GM19328 (cell line): Measurements from ENCODE around the gene SLC25A13.
"Not testable (repeated sequence)": the region's sequence is repeated elsewhere in the genome, so short reads cannot be mapped to it uniquely, and the experiment has no call there.

Experiments
- ATAC-seq: cut with Tn5 transposase; IDR thresholded peaks from one replicate; pipeline ENCODE4 v1.9.1; 2021; ENCODE audit warnings: mild to moderate bottlenecking, moderate library complexity; ENCODE audit not compliant: unreplicated experiment

The SLC25A13 gene

DNA sequence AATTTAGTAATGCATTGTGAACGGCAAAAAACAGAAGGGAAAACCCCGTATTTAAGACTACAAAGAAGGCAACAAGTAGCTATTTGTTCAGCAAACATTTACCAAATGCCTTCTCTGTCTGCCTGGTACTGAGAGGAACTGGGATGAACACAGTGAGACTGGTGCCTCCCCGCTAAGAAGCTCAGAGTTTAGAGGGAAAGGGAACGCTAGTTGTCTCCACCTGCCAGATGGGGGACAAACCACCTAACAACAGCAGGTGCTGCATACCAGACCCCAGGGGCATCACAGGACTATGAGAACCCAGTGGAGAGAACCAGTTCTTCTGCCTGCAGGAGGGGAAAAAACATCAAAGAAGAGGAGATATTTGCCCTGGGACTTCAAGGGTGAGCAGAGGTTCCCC lies 147.1 kb downstream of the SLC25A13 start:
- ATAC-seq: no peak

DNA sequence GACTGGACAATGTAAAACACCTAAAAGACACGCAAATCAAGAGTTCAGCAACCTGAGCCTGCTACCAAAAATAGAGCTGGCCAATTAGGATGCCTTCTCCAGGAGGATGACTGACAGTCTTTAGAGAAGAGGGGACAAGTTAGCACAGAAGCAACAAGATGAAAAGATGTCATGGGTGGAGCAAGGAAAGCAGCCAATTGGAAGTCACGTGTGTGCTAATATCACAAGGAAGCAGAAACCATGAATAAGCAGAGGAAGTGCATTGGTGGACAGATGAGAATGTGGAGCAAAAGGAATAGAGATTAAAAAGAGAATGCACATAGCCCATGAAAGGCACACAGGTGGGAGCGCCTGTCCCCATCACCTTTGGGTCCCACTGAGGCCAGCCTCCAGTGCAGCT lies 148.1 kb downstream of the SLC25A13 start:
- ATAC-seq: no peak

DNA sequence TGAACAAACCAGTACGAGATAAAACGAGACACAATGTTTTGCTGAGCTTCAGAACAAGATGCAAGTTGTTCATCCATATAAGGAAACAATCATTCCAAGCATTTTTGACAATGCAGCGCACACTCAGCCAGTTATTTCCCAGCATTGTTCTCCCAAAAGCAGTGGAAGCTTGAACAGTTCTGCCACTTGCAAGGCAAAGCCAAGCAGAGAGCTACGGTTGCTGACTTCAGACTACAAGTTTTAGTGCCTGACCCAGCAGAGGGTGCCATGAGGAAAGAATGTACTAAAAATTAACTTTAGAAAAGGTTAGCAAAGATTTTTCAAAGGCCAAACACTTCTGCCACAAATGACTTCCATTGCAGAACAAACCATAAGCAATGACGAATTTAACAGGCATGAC lies 152.5 kb downstream of the SLC25A13 start:
- no peak for ATAC-seq

DNA sequence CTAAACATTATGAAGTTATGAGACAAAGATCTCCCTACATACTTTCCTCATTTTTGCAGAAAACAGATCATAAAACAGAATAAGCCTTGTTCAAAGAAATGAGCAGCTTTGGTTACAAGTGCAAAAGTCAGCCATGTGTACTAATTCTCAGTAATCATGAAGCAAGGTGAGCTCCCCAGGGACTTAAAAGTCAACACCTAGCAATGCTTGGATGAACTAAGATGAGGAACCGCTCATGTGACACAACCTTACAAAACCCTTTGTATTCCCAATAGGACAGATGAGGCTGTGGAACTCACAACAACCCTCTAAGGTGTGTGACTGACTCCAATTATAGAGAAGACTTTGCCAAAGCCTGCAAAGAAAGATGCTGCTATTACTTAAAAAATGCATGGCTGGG lies 154.5 kb downstream of the SLC25A13 start:
- no peak for ATAC-seq

DNA sequence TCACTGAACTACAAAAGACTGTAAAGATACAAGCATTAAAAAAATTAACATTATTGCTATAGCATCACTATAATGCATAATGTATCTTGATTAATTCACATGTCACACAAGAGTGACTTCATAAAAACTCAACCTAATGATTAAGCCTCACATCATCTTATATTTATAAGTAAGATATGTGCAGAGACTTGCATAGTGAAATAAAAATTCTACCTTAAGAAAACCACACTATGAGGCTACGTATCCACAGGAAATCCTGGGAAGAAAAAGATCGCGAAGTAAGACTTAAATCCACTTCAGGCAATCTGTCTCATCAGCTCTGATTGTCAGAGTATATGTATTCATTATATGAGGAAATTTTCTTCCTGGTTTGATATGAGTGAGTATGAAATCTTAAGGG lies 160.0 kb downstream of the SLC25A13 start:
- ATAC-seq: no peak

DNA sequence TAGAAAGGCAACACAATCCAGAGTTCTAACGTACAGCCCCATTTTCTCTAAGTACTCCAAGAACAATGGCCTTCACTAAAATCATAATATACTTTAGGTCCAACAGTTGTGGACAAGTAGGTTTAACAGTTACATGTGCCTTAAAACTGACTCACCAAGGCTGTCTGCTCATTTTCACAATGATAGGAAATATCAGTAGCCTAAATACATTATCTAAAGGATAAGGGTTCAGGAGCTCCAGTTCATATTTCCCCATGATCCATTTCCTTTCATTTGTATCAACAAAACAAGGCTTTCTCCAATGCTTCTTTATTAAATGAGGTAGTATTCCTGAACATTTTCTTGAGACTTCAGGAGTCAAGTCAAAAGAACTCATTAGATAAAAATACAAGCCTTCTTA lies 164.0 kb downstream of the SLC25A13 start:
- ATAC-seq: no peak

DNA sequence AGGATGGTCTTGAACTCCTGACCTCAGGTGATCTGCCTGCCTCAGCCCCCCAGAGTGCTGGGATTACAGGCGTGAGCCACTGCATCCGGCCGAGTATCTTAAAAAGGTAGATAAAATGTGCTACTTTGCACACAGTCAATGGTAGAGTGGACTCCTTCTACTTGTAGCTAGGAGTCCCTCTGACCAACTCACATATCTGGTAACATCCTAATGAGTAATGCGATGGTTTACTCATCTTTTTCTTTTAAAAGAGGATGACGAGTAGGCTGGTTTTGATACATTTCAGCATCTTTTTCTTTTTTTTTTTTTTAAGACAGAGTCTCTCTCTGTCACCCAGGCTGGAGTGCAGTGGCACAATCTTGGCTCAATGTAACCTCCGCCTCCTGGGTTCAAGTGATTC lies 167.4 kb downstream of the SLC25A13 start:
- ATAC-seq: not testable (repeated sequence)

DNA sequence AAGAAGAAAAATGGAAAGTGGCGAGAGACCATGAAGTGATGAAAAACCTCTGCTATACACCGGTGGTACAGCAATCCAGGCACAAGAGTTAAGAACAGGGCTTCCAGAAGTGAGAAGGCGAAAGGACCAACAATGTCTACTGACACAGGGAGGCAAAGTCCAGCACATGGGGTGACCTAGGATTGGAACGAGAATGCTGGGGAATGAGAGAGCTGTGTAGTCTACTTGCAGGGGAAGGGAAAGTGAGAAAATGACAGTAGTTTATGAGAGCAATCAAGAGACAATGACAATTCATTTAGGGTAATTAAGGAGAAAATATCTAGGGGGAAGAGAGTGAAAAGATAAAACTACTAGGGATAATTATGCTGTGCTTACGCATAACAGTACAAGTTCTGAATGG lies 169.2 kb downstream of the SLC25A13 start:
- no peak for ATAC-seq

DNA sequence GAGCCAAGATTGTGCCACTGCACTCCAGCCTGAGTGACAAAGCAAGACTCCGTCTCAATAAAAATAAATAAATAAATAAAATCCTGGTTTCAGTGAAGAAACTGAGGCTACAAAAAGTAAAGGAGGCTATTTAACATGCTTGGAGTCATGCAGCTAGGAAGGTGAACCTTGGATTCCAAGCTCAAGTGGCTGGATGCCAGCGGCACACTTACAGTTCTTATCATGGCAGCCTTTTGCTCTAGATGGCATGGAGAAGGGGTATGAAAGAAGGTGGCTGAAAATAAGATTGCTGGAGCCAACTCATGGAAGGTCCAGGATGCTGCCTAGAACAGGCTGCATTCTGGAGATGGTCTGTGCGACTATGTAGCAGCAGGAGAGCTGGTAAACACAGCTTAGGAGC lies 170.0 kb downstream of the SLC25A13 start:
- ATAC-seq: no peak

DNA sequence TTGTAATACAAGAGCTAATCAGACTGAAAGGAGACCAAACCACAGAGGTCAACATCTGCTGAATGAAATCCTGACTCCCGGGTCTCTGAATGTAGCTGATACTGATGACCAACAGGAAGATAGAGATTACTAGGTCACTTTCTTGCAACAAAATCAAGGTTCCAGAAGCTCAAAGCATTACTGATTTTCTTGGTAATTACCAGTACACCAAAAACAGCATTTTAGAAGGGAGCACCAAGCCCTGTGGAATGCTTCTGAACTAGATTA lies 177.7 kb downstream of the SLC25A13 start:
- no peak for ATAC-seq

DNA sequence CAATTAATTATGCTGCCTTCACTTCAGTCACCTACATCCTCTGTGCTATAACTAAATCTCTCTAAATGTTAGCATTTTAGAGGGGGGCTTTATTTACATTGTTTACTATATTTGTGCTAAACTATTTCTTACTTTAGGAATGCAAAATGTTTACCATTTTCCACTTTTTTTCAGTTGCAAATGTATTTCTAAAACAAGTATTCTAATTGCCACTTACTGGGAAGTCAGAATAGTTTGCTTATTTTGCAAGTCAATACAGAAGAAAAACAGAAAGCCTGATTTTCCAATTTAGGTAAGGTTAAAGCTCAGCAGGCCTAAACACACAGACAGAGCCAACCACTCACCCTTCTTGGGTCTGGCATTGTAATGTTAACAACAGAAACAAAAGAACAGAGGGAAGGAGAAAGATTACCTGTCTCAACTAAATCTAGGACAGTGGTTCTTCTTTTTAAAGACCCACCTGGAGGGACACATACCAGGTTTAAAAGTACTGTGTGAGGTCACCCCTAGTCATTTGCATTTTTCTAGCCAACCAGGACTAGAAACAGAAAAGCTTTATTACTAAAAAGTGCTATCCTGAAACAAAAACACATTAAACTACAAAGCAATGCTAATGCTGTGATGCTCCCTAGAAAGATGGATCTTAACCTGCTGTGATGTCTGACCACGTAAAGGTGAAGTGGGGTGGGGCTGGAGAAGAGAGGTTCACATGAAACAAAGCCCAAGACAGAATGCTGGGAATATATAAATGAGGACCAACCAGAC lies 178.2 kb downstream of the SLC25A13 start:
- no peak for ATAC-seq

DNA sequence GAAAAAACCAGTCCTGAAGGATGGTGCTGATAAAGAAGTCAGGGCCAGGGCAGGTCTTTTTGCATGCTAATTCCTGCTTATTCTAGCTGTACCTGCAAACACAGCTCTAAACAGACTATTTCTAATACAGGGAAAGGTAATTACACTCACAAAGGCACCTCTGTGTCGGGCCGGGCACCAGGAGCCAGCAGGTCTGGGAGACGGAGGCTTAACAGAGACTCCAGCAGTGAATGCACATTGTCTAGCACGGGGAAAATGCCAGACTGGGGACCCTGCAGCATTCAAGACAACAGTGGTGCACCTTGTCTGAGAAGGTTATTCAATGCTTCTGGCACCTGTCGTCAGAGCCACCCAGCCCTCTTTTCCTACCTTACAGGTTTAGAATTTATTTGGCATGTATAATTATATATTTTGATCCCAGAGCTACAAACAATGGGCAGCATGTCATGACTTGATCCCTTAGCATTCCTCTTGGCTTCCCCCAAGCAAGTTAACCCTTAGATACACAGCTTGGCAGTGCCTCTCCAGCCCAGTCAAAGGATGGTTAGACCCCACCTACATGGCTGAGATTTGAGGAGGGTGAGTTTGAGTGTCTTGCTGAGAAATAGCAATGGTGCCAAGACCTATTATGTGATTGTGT lies 185.2 kb downstream of the SLC25A13 start:
- no peak for ATAC-seq

DNA sequence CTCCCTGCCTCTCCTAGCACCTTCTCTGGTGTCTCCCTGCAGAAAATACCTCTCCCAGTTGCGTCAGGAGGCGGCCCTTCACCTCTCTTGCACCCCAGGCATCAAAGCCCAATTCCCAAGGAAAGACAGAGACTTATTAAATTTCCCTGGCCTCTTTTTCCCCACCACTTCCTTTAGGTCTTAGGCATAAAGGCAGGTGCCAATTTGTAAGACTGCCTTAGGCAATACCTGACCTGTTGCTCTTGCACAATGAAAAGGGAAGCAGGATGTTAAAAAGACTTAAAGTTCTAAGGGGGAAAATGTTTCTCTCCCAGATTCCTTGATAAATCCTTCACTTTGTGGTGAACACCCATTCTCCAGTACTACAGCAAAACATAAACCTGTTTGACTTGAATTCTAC lies 186.7 kb downstream of the SLC25A13 start:
- no peak for ATAC-seq

DNA sequence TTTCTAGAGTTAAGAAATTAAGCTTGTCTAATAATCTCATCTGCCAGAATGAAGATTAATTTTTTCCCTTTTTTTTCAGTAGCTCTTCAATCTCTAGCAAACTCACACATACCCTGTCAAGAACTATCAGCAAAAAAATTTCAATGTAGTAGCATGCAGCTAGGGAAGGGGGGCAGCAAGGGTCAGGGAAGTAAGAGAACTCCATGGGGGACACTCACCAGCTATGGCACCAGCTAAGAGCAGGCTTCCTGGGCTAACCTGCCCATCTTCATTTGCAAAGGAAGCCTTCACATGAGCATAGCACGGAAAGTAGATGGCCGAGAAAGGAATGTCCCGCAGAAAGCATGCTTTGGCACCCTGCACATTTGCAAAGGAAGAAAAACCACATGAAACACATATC lies 190.4 kb downstream of the SLC25A13 start:
- ATAC-seq: no peak

DNA sequence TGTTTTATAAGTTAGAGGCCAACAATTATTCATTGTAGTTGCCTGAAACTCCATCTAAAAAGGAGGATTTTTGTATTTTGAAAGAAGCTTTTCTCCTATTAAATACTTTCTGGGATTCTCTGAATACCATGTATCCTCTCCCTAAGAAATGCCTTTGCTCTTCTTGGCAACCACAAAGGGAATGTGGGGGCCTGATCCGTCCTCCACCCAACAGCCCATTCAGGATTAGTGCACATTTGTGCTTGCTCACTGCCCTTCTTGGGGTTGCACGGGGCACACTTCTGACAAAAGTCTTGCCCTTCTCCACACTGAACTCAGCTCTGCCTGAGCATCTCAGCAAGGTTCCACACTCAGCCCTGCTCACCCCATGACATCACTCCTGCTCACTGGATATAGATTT lies 194.2 kb downstream of the SLC25A13 start:
- ATAC-seq: no peak

DNA sequence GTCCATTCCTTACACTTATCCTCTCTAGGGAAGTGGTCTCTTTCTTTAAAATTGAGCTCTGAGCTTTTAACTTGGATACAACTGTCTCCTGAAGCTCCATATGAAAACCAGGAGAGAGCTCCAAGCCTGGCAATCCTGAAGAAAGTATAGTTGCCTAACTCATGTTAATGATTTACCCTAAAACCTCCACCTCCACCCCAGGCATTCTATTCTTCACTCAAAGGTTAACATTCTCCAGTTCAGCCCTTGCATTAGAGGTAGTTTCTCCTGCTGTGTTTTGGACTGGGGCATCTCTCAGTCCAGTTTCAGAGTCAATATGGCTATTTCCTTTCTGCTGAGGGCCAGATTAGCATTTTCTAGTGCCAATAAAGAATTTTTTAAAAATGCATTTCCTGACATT lies 195.5 kb downstream of the SLC25A13 start:
- ATAC-seq: no peak

DNA sequence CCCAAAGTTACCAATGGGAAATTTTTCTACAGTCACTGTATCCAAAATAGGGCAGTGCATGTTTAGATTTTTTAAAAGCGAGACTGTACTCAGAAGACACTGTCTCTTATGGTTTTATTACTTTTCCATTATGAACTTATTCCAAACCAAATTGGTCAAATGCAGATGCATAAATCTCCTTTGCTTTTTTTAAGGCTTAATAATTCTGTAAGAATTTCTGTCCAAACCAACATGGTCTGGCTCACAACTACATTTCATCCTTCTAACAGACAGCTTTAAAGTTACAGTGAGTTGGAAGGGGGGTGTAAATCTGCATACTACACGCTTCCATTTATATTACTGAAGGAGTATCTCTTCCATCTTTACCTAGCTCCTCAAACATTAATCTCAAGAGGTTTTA lies 199.2 kb downstream of the SLC25A13 start:
- ATAC-seq: no peak

DNA sequence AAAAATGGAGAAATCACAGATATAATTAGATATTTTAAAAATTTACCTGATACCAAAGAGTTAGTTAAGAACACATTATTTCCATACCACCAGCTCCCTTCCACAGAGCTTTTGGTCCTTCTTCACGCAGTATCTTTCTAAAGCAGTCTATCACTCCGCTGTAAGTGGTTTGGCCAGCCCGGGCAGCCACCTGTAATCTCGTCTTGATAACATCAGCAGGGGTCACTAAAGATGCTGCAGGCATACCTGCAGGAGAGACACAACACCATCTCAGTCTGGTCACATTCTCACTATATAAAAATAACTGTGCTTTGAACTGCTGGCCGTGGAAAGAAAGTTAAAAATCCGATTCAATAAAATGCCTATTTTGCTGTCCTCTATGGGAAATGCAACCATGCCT lies 200.1 kb downstream of the SLC25A13 start:
- ATAC-seq: no peak

DNA sequence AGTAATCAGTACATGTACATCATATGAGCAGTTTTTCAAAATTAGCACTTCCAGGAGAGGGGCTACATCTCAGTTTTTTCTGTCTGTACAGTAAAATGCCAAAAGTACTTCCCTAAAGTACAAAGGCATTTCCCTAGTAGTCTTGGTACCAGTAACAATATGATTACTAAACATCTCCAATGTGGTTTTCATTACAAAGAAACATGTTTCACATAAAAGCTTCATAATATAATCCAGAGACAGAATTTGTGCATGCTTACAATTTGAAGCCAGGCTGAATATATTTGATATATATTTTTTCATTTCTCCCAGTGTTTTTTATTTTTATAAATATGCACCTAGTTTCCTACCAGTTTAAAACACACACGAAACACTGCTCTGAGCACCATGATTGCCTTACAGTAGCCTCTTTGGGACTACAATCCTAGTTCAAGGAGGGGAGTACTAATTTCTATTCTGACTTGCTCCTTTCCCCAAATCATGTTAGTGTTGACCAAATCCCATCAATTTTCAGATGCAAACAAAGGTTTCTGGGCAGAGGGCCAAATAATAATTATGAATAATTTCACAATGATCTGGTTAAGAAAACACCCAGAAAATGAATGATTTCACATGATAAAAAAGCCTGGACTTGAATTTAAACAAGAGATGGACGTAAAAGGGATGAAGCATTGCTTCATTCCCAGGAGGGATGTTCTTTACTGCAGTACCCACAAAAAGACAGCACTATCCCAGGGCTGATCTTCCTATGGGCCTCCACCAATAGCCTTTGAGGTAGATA lies 201.3 kb downstream of the SLC25A13 start:
- ATAC-seq: no peak

DNA sequence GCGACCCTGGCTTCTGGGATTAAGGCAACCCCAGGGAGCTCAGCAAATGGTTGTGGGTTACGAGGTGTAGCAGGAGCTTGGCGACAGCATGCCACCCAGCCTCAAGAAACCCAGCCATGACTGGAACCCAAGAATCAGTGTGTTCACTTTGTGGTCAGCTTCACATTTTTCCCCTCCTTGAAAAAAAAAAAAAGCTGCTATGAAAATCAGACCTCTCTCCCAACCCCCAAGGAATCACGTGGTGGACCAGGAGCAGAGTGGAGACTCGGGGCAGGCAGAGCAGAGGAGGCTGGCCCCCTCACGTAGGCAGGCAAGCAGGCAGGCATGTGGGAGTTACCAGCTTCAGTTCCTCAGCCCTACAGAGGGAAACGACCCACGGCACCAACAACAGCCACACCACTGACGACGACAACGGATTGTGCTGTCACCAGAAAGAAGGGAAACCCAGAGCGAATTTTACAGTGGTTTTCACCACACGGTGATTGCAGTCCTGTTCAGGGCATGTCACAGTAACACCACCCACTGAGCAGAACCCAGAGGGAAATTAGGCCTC lies 203.4 kb downstream of the SLC25A13 start:
- ATAC-seq: no peak

DNA sequence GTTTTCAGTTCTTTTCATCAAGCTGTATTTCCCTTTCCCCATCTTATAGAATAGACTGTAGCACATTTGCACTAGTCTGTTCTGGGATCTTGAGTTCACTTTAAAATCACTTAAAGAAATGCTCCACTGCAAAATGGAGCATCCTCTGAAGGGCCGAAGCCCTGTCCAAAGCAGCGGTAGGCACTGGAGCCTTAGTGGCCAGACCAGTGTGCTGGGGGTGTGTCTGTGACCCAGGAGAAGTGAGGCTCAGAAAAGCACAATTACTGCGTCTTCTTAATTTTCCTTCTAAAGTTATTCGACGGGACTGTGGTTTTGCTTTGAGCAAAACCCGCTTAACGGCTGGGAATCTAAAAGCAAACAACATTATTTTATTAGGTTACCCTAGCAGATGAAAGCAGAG lies 205.7 kb downstream of the SLC25A13 start:
- ATAC-seq: no peak

DNA sequence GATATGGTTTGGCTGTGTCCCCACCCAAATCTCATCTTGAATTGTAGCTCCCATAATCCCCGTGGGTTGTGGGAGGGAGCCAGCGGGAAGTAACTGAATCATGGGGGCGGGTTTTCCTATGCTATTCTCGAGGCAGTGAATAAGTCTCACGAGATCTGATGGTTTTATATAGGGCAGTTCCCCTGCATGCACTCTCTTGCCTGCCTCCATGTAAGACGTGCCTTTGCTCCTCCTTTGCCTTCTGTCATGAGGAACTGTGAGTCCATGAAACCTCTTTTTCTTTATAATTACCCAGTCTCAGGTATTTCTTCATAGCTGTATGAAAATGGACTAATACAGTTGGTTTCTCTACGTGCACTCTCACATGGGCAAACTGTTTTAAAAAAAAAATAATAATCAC lies 207.7 kb downstream of the SLC25A13 start:
- no peak for ATAC-seq
